ENCODE measurements around the gene BACH2. TPM values are rescaled to one million over a fixed set of nuclear protein-coding genes. Genes with fewer than 3 reads are reported as not detected.
"Not testable (repeated sequence)": the region's sequence is repeated elsewhere in the genome, so short reads cannot be mapped to it uniquely, and the experiment has no call there.

BACH2 gene
- polyA plus RNA-seq, 1 of the 3 experiments (the other 2 are of a cell fraction) = 0.46 TPM

GRCh38 chr6:89894169-89894568 lies 402.5 kb downstream of the BACH2 start, which contains the start of gene GJA10:
Gene GJA10, plus strand, starts transcription at chr6:89894469. Its CDS starts 0 bp downstream, at chr6:89894469.
- Histone ChIP-seq H3K27ac (ENCODE audit: low read depth in 2 of 2, low read length in 1 of 2) (no peak within 1 kb of the TSS), H3K9me3 (no peaks in the 10 kb centered on the region), H3K27me3 (ENCODE audit: insufficient read depth) (no peaks in the 10 kb centered on the region), H3K9ac (no peak within 1 kb of the TSS), H3K9me2 (no peaks in the 10 kb centered on the region), H3K79me2 (ENCODE audit: insufficient read depth) (no peaks in the 10 kb centered on the region), H3F3A (replicated peaks; ENCODE audit: insufficient read depth) (no peaks in the 10 kb centered on the region), H2AFZ (ENCODE audit: low read depth) (no peak within 1 kb of the TSS), H3K4me1 (ENCODE audit: control insufficient read depth in 1 of 2, insufficient read depth in 2 of 2, low read depth in 1 of 2, low read length in 1 of 2) (no peaks in the 10 kb centered on the region; a peak in 1 of 4 replicates), H3K36me3 (replicated peaks in 1 of 2; ENCODE audit: control insufficient read depth in 1 of 2, insufficient read depth in 2 of 2, low read length in 1 of 2) (no peaks in the 10 kb centered on the region), H4K20me1 (ENCODE audit: insufficient read depth) (no peaks in the 10 kb centered on the region), H3K4me2 (no peak within 1 kb of the TSS), H3K4me3 (ENCODE audit: low read depth in 2 of 2, low read length in 1 of 2) (no peak within 1 kb of the TSS)
- no peak for DNase-seq
- no peak for TF ChIP-seq RXRA (IDR thresholded peaks at IDR 0.05; ENCODE audit: borderline replicate concordance, low read depth)
- no peak for TF ChIP-seq PBX3 (IDR thresholded peaks at IDR 0.05)
- no peak for TF ChIP-seq RAD21 (IDR thresholded peaks at IDR 0.05; ENCODE audit: low read length)
- TF ChIP-seq YY1 (IDR thresholded peaks at IDR 0.05; ENCODE audit: low read depth) = no peak
- TF ChIP-seq ELF1 (IDR thresholded peaks at IDR 0.05) = no peak
- TF ChIP-seq CHD2 (IDR thresholded peaks at IDR 0.05; ENCODE audit: low read length, partially characterized antibody) = no peak
- TF ChIP-seq MAX (IDR thresholded peaks at IDR 0.05; ENCODE audit: low read depth) = no peak
- no peak for TF ChIP-seq SMC3 (IDR thresholded peaks at IDR 0.05; ENCODE audit: low read depth, low read length)
- no peak for TF ChIP-seq POLR2AphosphoS5 (IDR thresholded peaks at IDR 0.05; ENCODE audit: low read depth, low read length)
- no peak for TF ChIP-seq ZBTB33 (IDR thresholded peaks at IDR 0.05; ENCODE audit: borderline replicate concordance, low read depth)
- no peak for TF ChIP-seq EP300 (IDR thresholded peaks at IDR 0.05; ENCODE audit: borderline replicate concordance in 1 of 2, low read depth in 1 of 2, low read length in 1 of 2)
- no peak for TF ChIP-seq RCOR1 (IDR thresholded peaks at IDR 0.05; ENCODE audit: low read length)
- TF ChIP-seq USF1 (IDR thresholded peaks at IDR 0.05; ENCODE audit: borderline replicate concordance, low read depth) = no peak
- no peak for TF ChIP-seq GABPA (IDR thresholded peaks at IDR 0.05; ENCODE audit: low read depth)
- POLR2A ChIA-PET = no interaction called here
- 83% methylated on average over 1 of the region's 1 CpG for WGBS (ENCODE audit: low lambda C conversion rate)
- CTCF ChIA-PET = no interaction called here

GRCh38 chr6:89892577-89892976 lies 404.1 kb downstream of the BACH2 start:
- H3K27ac ChIP-seq (ENCODE audit: low read depth in 2 of 2, low read length in 1 of 2); H4K20me1 ChIP-seq (ENCODE audit: insufficient read depth); POLR2A ChIA-PET; H3K27me3 ChIP-seq (ENCODE audit: insufficient read depth); H3K4me1 ChIP-seq (ENCODE audit: control insufficient read depth in 1 of 2, insufficient read depth in 2 of 2, low read depth in 1 of 2, low read length in 1 of 2); DNase-seq; H3K36me3 ChIP-seq (replicated peaks in 1 of 2; ENCODE audit: control insufficient read depth in 1 of 2, insufficient read depth in 2 of 2, low read length in 1 of 2); H3K9me3 ChIP-seq; H3K9me2 ChIP-seq; H3K79me2 ChIP-seq (ENCODE audit: insufficient read depth); H3K4me3 ChIP-seq (ENCODE audit: low read depth in 2 of 2, low read length in 1 of 2); H3K9ac ChIP-seq; H2AFZ ChIP-seq (ENCODE audit: low read depth); CTCF ChIA-PET; H3F3A ChIP-seq (replicated peaks; ENCODE audit: insufficient read depth); H3K4me2 ChIP-seq: not testable (repeated sequence)
- TF ChIP-seq CTCF (IDR thresholded peaks at IDR 0.05) = 0 out of 2 replicates have a peak, but pooled peaks have one; percentile 9
- WGBS (ENCODE audit: low lambda C conversion rate) = 73% methylated on average over 8 of the region's 8 CpGs

- CTCF ChIA-PET, DNase-seq: not testable (repeated sequence)
These were observed 405.7 kb downstream of the BACH2 start for GRCh38 chr6:89890845-89891528.

More at GRCh38 chr6:89890845-89891528, 405.7 kb downstream of the BACH2 start:
- WGBS (ENCODE audit: low lambda C conversion rate) = 60% methylated on average over 11 of the region's 11 CpGs
- H3K9me2 ChIP-seq; H3K4me3 ChIP-seq (ENCODE audit: low read depth in 2 of 2, low read length in 1 of 2); H2AFZ ChIP-seq (ENCODE audit: low read depth); H3K79me2 ChIP-seq (ENCODE audit: insufficient read depth); H3K4me1 ChIP-seq (ENCODE audit: control insufficient read depth in 1 of 2, insufficient read depth in 2 of 2, low read depth in 1 of 2, low read length in 1 of 2); H4K20me1 ChIP-seq (ENCODE audit: insufficient read depth); H3K27ac ChIP-seq (ENCODE audit: low read depth in 2 of 2, low read length in 1 of 2); H3K4me2 ChIP-seq; H3K9ac ChIP-seq; H3F3A ChIP-seq (replicated peaks; ENCODE audit: insufficient read depth); H3K36me3 ChIP-seq (replicated peaks in 1 of 2; ENCODE audit: control insufficient read depth in 1 of 2, insufficient read depth in 2 of 2, low read length in 1 of 2); POLR2A ChIA-PET; H3K27me3 ChIP-seq (ENCODE audit: insufficient read depth); H3K9me3 ChIP-seq: not testable (repeated sequence)

Data from SK-N-SH (cell line).